ENCODE data around the gene MRPL34.
"Not testable (repeated sequence)": the region's sequence is repeated elsewhere in the genome, so short reads cannot be mapped to it uniquely, and the experiment has no call there.

MRPL34 gene

GRCh38 chr19:17305517-17306284 lies at the start of gene MRPL34:
MRPL34 (plus strand) TSS chr19:17305872; CDS start chr19:17305893, 21 bp downstream.
- H3K27ac Mint-ChIP-seq = peak within 1 kb of the TSS; percentile 88
- H3K9me3 Mint-ChIP-seq = no peaks in the 10 kb centered on the region
- no peaks in the 10 kb centered on the region for H3K27me3 Mint-ChIP-seq
- H3K4me3 Mint-ChIP-seq = peak within 1 kb of the TSS; percentile 91
- peaks cover 55% of the 10 kb centered on the region for H3K4me1 Mint-ChIP-seq
- no peaks in the 10 kb centered on the region for H3K36me3 Mint-ChIP-seq

- Mint-ChIP-seq H3K27me3 (no peaks in the 10 kb centered on the region), H3K4me1 (peaks cover 6% of the 10 kb centered on the region), H3K9me3 (no peaks in the 10 kb centered on the region), H3K4me3 (no peak overlapping the region), H3K27ac (no peak overlapping the region), H3K36me3 (no peaks in the 10 kb centered on the region)
Observed at GRCh38 chr19:17256130-17256529, 49.5 kb upstream of the MRPL34 start.

GRCh38 chr19:17259118-17259780 lies 46.4 kb upstream of the MRPL34 start:
- no peaks in the 10 kb centered on the region for H3K27me3 Mint-ChIP-seq
- H3K4me3 Mint-ChIP-seq = no peak overlapping the region
- H3K4me1 Mint-ChIP-seq = peaks cover 6% of the 10 kb centered on the region
- H3K27ac Mint-ChIP-seq = no peak overlapping the region
- H3K36me3 Mint-ChIP-seq = no peaks in the 10 kb centered on the region
- H3K9me3 Mint-ChIP-seq = no peaks in the 10 kb centered on the region

- no peaks in the 10 kb centered on the region for H3K9me3 Mint-ChIP-seq
- H3K4me3 Mint-ChIP-seq = no peak overlapping the region
- H3K27ac Mint-ChIP-seq = no peak overlapping the region
- no peaks in the 10 kb centered on the region for H3K36me3 Mint-ChIP-seq
- H3K27me3 Mint-ChIP-seq = no peaks in the 10 kb centered on the region
- H3K4me1 Mint-ChIP-seq = peaks cover 13% of the 10 kb centered on the region
Observed at GRCh38 chr19:17259934-17260333, 45.7 kb upstream of the MRPL34 start.

GRCh38 chr19:17260842-17261325 lies 44.8 kb upstream of the MRPL34 start:
- Mint-ChIP-seq H3K9me3 (no peaks in the 10 kb centered on the region), H3K4me1 (peaks cover 13% of the 10 kb centered on the region), H3K4me3 (no peak overlapping the region), H3K36me3 (no peaks in the 10 kb centered on the region), H3K27me3 (no peaks in the 10 kb centered on the region), H3K27ac (peak overlapping the region; percentile 20)

- Mint-ChIP-seq H3K27ac (no peak overlapping the region), H3K4me3 (no peak overlapping the region), H3K4me1 (peaks cover 19% of the 10 kb centered on the region), H3K27me3 (no peaks in the 10 kb centered on the region), H3K36me3 (no peaks in the 10 kb centered on the region), H3K9me3 (no peaks in the 10 kb centered on the region)
Observed at GRCh38 chr19:17262557-17262956, 43.1 kb upstream of the MRPL34 start.

GRCh38 chr19:17263712-17264640 lies 41.7 kb upstream of the MRPL34 start:
- Mint-ChIP-seq H3K4me1 (peaks cover 28% of the 10 kb centered on the region), H3K36me3 (no peaks in the 10 kb centered on the region), H3K27me3 (no peaks in the 10 kb centered on the region), H3K4me3 (no peak overlapping the region), H3K9me3 (no peaks in the 10 kb centered on the region), H3K27ac (peak overlapping the region; percentile 55)

GRCh38 chr19:17264641-17264979 lies 41.1 kb upstream of the MRPL34 start, which contains the start of gene USHBP1:
USHBP1 (minus strand) TSS chr19:17264745; CDS start chr19:17264299, 446 bp downstream.
- no peaks in the 10 kb centered on the region for H3K36me3 Mint-ChIP-seq
- H3K4me3 Mint-ChIP-seq = no peak within 1 kb of the TSS
- no peaks in the 10 kb centered on the region for H3K27me3 Mint-ChIP-seq
- H3K27ac Mint-ChIP-seq = peak within 1 kb of the TSS; percentile 55
- H3K4me1 Mint-ChIP-seq = peaks cover 28% of the 10 kb centered on the region
- H3K9me3 Mint-ChIP-seq = no peaks in the 10 kb centered on the region

- Mint-ChIP-seq H3K4me1 (peaks cover 23% of the 10 kb centered on the region), H3K4me3 (no peak overlapping the region), H3K27me3 (no peaks in the 10 kb centered on the region), H3K9me3 (no peaks in the 10 kb centered on the region), H3K36me3 (no peaks in the 10 kb centered on the region), H3K27ac (no peak overlapping the region)
Observed at GRCh38 chr19:17266026-17266425, 39.6 kb upstream of the MRPL34 start.

- Mint-ChIP-seq H3K4me1 (peaks cover 22% of the 10 kb centered on the region), H3K27ac (peak overlapping the region; percentile 48), H3K36me3 (no peaks in the 10 kb centered on the region), H3K27me3 (no peaks in the 10 kb centered on the region), H3K4me3 (peak overlapping the region; percentile 96), H3K9me3 (no peaks in the 10 kb centered on the region)
Observed at GRCh38 chr19:17266589-17266974, 39.1 kb upstream of the MRPL34 start.

GRCh38 chr19:17266975-17267788 lies 38.5 kb upstream of the MRPL34 start, which contains the start of gene BABAM1:
BABAM1 (plus strand) TSS chr19:17267443; CDS start chr19:17268807, 1,364 bp downstream.
- Mint-ChIP-seq H3K4me1 (peaks cover 22% of the 10 kb centered on the region), H3K9me3 (no peaks in the 10 kb centered on the region), H3K4me3 (peak within 1 kb of the TSS; percentile 96), H3K36me3 (no peaks in the 10 kb centered on the region), H3K27ac (peak within 1 kb of the TSS; percentile 48), H3K27me3 (no peaks in the 10 kb centered on the region)

GRCh38 chr19:17268754-17269153 lies 36.9 kb upstream of the MRPL34 start:
- H3K9me3 Mint-ChIP-seq = no peaks in the 10 kb centered on the region
- peaks cover 22% of the 10 kb centered on the region for H3K4me1 Mint-ChIP-seq
- peaks cover 2% of the 10 kb centered on the region for H3K36me3 Mint-ChIP-seq
- H3K27me3 Mint-ChIP-seq = no peaks in the 10 kb centered on the region
- no peak overlapping the region for H3K27ac Mint-ChIP-seq
- H3K4me3 Mint-ChIP-seq = peak overlapping the region; percentile 96

GRCh38 chr19:17274892-17275291 lies 30.8 kb upstream of the MRPL34 start:
- not testable (repeated sequence) for H3K4me3 Mint-ChIP-seq, H3K4me1 Mint-ChIP-seq, H3K27me3 Mint-ChIP-seq, H3K36me3 Mint-ChIP-seq, H3K27ac Mint-ChIP-seq, H3K9me3 Mint-ChIP-seq

GRCh38 chr19:17275441-17276175 lies 30.1 kb upstream of the MRPL34 start:
- Mint-ChIP-seq H3K27ac (no peak overlapping the region), H3K36me3 (peaks cover 6% of the 10 kb centered on the region), H3K9me3 (no peaks in the 10 kb centered on the region), H3K27me3 (no peaks in the 10 kb centered on the region), H3K4me1 (no peaks in the 10 kb centered on the region), H3K4me3 (no peak overlapping the region)

Measured in activated naive CD4-positive, alpha-beta T cell treated with anti-CD3 and anti-CD28 coated beads, Interleukin-2, amount 50 U/mL, for 24 hours (primary cell).